Measurements from ENCODE around the gene HS2ST1. TPM values are rescaled to one million over a fixed set of nuclear protein-coding genes. Genes with fewer than 3 reads are reported as not detected.
"Not testable (repeated sequence)": the region's sequence is repeated elsewhere in the genome, so short reads cannot be mapped to it uniquely, and the experiment has no call there.

The HS2ST1 gene
- total and polyA plus RNA-seq, 2 experiments from 2014 or later, result 6.7 to 17.1 TPM

DNA sequence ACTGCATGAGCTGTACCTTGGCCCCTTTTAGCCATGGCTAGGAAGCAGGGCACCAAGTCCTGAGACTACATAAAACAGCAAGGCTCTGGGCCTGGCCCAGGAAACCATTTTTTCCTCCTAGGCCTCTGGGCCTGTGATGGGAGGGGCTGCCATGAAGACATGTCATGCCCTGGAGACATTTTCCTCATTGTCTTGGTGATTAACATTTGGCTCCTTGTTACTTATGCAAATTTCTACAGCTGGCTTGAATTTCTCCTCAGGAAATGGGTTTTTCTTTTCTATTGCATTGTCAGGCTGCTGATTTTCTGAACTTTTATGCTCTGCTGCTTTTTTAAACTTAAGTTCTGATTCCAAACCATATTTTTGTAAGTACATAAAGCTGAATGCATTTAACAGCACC is 99.0 kb downstream of the HS2ST1 start:
- peaks cover 13% of the 10 kb centered on the region for H3K4me1 Mint-ChIP-seq

DNA sequence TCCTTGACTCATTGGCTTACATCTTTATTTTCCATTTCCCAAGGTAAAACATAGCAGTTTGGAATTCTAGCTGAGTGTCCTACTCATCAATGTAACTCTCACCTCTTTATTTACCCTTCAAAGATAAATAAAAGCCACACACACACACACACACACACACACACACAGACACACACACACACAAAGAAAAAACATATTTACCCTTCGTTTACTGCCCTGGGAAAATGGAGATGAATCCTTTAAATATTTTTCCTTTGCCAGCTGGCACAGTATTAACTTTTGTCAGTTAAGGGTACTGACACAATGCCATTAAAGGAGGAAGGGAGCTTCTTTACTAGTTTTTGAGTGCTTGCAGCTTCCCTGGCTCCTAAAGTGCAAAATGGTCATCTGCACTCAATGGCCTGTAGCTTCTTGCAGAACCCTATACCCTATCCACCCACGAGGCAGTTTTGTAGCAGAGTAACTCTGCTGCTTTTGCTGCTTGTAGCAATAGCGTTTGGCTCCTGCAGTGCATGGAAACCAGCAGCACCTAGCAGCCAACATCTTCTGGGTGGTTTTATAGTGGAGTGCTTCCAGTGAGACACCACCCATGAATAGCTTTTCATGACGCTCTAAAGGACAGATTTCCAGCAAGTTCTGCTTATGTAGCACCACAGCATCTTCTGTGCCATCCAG is 103.7 kb downstream of the HS2ST1 start:
- peaks cover 73% of the 10 kb centered on the region for H3K79me2 ChIP-seq (replicated peaks; ENCODE audit: insufficient read depth)
- no peak overlapping the region for H3K27ac ChIP-seq (ENCODE audit: low read depth)
- H3K9me2 ChIP-seq (ENCODE audit: insufficient read depth), result no peaks in the 10 kb centered on the region
- peak; percentile 11 for DNase-seq (ENCODE audit: low spot score)
- H3K36me3 Mint-ChIP-seq (ENCODE audit: low read depth), result peaks cover 18% of the 10 kb centered on the region
- H3K36me3 ChIP-seq (ENCODE audit: insufficient read depth), result no peaks in the 10 kb centered on the region
- H3K27me3 Mint-ChIP-seq (ENCODE audit: insufficient read depth, low read depth, poor library complexity), result no peaks in the 10 kb centered on the region
- H2AFZ ChIP-seq, result no peak overlapping the region
- no peaks in the 10 kb centered on the region for H3K27me3 ChIP-seq (ENCODE audit: insufficient read depth)
- H3K4me3 Mint-ChIP-seq, result no peak overlapping the region
- H3K4me1 ChIP-seq (ENCODE audit: insufficient read depth), result peaks cover 11% of the 10 kb centered on the region
- H3F3A ChIP-seq (replicated peaks; ENCODE audit: low read depth), result no peaks in the 10 kb centered on the region
- H3K4me2 ChIP-seq, result no peak overlapping the region
- H3K4me3 ChIP-seq, result no peak overlapping the region
- peak; percentile 59; the same call in 2 of the 3 replicates for ATAC-seq
- peaks cover 20% of the 10 kb centered on the region for H3K4me1 Mint-ChIP-seq
- H3K27ac Mint-ChIP-seq, result no peak overlapping the region; the same call in 1 of the 2 replicates
- H3K9me3 Mint-ChIP-seq, result peaks cover 18% of the 10 kb centered on the region
- no peaks in the 10 kb centered on the region for H4K20me1 ChIP-seq (replicated peaks; ENCODE audit: insufficient read depth)
- TF ChIP-seq JUNB (IDR thresholded peaks at IDR 0.05; ENCODE audit: unreplicated experiment) (no peak), ZNF331 (CRISPR knock-in tag; IDR thresholded peaks at IDR 0.05; ENCODE audit: low read depth) (no peak), POLR2AphosphoS5 (IDR thresholded peaks at IDR 0.05; ENCODE audit: low read depth) (no peak), ZNF114 (CRISPR knock-in tag; IDR thresholded peaks at IDR 0.05) (no peak), EZH2phosphoT487 (IDR thresholded peaks at IDR 0.05; ENCODE audit: unreplicated experiment) (no peak), NANOG (IDR thresholded peaks at IDR 0.05; ENCODE audit: borderline replicate concordance) (no peak), STAT1 (IDR thresholded peaks at IDR 0.05; ENCODE audit: unreplicated experiment) (no peak), EZH2 (IDR thresholded peaks at IDR 0.05; ENCODE audit: low read depth, unreplicated experiment) (no peak)
- TF ChIP-seq, protein P1, sequence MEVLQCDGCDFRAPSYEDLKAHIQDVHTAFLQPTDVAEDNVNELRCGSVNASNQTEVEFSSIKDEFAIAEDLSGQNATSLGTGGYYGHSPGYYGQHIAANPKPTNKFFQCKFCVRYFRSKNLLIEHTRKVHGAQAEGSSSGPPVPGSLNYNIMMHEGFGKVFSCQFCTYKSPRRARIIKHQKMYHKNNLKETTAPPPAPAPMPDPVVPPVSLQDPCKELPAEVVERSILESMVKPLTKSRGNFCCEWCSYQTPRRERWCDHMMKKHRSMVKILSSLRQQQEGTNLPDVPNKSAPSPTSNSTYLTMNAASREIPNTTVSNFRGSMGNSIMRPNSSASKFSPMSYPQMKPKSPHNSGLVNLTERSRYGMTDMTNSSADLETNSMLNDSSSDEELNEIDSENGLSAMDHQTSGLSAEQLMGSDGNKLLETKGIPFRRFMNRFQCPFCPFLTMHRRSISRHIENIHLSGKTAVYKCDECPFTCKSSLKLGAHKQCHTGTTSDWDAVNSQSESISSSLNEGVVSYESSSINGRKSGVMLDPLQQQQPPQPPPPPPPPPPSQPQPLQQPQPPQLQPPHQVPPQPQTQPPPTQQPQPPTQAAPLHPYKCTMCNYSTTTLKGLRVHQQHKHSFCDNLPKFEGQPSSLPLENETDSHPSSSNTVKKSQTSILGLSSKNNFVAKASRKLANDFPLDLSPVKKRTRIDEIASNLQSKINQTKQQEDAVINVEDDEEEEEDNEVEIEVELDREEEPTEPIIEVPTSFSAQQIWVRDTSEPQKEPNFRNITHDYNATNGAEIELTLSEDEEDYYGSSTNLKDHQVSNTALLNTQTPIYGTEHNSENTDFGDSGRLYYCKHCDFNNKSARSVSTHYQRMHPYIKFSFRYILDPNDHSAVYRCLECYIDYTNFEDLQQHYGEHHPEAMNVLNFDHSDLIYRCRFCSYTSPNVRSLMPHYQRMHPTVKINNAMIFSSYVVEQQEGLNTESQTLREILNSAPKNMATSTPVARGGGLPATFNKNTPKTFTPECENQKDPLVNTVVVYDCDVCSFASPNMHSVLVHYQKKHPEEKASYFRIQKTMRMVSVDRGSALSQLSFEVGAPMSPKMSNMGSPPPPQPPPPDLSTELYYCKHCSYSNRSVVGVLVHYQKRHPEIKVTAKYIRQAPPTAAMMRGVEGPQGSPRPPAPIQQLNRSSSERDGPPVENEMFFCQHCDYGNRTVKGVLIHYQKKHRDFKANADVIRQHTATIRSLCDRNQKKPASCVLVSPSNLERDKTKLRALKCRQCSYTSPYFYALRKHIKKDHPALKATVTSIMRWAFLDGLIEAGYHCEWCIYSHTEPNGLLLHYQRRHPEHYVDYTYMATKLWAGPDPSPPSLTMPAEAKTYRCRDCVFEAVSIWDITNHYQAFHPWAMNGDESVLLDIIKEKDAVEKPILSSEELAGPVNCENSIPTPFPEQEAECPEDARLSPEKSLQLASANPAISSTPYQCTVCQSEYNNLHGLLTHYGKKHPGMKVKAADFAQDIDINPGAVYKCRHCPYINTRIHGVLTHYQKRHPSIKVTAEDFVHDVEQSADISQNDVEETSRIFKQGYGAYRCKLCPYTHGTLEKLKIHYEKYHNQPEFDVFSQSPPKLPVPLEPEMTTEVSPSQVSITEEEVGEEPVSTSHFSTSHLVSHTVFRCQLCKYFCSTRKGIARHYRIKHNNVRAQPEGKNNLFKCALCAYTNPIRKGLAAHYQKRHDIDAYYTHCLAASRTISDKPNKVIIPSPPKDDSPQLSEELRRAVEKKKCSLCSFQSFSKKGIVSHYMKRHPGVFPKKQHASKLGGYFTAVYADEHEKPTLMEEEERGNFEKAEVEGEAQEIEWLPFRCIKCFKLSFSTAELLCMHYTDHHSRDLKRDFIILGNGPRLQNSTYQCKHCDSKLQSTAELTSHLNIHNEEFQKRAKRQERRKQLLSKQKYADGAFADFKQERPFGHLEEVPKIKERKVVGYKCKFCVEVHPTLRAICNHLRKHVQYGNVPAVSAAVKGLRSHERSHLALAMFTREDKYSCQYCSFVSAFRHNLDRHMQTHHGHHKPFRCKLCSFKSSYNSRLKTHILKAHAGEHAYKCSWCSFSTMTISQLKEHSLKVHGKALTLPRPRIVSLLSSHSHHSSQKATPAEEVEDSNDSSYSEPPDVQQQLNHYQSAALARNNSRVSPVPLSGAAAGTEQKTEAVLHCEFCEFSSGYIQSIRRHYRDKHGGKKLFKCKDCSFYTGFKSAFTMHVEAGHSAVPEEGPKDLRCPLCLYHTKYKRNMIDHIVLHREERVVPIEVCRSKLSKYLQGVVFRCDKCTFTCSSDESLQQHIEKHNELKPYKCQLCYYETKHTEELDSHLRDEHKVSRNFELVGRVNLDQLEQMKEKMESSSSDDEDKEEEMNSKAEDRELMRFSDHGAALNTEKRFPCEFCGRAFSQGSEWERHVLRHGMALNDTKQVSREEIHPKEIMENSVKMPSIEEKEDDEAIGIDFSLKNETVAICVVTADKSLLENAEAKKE (CRISPR knock-in tag; IDR thresholded peaks at IDR 0.05), result no peak
- TF ChIP-seq, protein P2, sequence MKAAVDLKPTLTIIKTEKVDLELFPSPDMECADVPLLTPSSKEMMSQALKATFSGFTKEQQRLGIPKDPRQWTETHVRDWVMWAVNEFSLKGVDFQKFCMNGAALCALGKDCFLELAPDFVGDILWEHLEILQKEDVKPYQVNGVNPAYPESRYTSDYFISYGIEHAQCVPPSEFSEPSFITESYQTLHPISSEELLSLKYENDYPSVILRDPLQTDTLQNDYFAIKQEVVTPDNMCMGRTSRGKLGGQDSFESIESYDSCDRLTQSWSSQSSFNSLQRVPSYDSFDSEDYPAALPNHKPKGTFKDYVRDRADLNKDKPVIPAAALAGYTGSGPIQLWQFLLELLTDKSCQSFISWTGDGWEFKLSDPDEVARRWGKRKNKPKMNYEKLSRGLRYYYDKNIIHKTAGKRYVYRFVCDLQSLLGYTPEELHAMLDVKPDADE (IDR thresholded peaks at IDR 0.05), result no peak
- TF ChIP-seq, protein P3, sequence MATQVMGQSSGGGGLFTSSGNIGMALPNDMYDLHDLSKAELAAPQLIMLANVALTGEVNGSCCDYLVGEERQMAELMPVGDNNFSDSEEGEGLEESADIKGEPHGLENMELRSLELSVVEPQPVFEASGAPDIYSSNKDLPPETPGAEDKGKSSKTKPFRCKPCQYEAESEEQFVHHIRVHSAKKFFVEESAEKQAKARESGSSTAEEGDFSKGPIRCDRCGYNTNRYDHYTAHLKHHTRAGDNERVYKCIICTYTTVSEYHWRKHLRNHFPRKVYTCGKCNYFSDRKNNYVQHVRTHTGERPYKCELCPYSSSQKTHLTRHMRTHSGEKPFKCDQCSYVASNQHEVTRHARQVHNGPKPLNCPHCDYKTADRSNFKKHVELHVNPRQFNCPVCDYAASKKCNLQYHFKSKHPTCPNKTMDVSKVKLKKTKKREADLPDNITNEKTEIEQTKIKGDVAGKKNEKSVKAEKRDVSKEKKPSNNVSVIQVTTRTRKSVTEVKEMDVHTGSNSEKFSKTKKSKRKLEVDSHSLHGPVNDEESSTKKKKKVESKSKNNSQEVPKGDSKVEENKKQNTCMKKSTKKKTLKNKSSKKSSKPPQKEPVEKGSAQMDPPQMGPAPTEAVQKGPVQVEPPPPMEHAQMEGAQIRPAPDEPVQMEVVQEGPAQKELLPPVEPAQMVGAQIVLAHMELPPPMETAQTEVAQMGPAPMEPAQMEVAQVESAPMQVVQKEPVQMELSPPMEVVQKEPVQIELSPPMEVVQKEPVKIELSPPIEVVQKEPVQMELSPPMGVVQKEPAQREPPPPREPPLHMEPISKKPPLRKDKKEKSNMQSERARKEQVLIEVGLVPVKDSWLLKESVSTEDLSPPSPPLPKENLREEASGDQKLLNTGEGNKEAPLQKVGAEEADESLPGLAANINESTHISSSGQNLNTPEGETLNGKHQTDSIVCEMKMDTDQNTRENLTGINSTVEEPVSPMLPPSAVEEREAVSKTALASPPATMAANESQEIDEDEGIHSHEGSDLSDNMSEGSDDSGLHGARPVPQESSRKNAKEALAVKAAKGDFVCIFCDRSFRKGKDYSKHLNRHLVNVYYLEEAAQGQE (IDR thresholded peaks at IDR 0.05; ENCODE audit: unreplicated experiment), result no peak

More for the DNA sequence above, 99.0 kb downstream of the HS2ST1 start:
- not testable (repeated sequence) for H3F3A ChIP-seq (replicated peaks; ENCODE audit: low read depth); H2AFZ ChIP-seq; H3K4me2 ChIP-seq; H4K20me1 ChIP-seq (replicated peaks; ENCODE audit: insufficient read depth); H3K27me3 ChIP-seq (ENCODE audit: insufficient read depth); H3K4me3 ChIP-seq; H3K27me3 Mint-ChIP-seq (ENCODE audit: insufficient read depth, low read depth, poor library complexity); H3K4me1 ChIP-seq (ENCODE audit: insufficient read depth); H3K4me3 Mint-ChIP-seq; H3K27ac Mint-ChIP-seq; DNase-seq (ENCODE audit: low spot score); H3K27ac ChIP-seq (ENCODE audit: low read depth); ATAC-seq; H3K9me2 ChIP-seq (ENCODE audit: insufficient read depth)
- peaks cover 39% of the 10 kb centered on the region for H3K9me3 Mint-ChIP-seq
- H3K36me3 ChIP-seq (ENCODE audit: insufficient read depth), result peaks cover 11% of the 10 kb centered on the region; the same call in 1 of the 2 replicates
- H3K36me3 Mint-ChIP-seq (ENCODE audit: low read depth), result peaks cover 43% of the 10 kb centered on the region
- peaks cover 73% of the 10 kb centered on the region for H3K79me2 ChIP-seq (replicated peaks; ENCODE audit: insufficient read depth)
